ENCODE data around the gene SLC29A3.

SLC29A3 gene

GRCh38 chr10:71392791-71393781 lies 74.0 kb downstream of the SLC29A3 start:
- DNase-seq (ENCODE audit: low read depth in 2 of 2), result no peak

GRCh38 chr10:71393841-71394475 lies 74.9 kb downstream of the SLC29A3 start:
- DNase-seq (ENCODE audit: low read depth in 2 of 2), result no peak

GRCh38 chr10:71394926-71395562 lies 76.0 kb downstream of the SLC29A3 start:
- no peak for DNase-seq (ENCODE audit: low read depth in 2 of 2)

GRCh38 chr10:71395621-71396020 lies 76.6 kb downstream of the SLC29A3 start:
- DNase-seq (ENCODE audit: low read depth in 2 of 2), result no peak

GRCh38 chr10:71396084-71396710 lies 77.1 kb downstream of the SLC29A3 start:
- peak in 1 of 2 donors; percentile 25 for DNase-seq (ENCODE audit: low read depth in 2 of 2)

GRCh38 chr10:71396711-71397295 lies 77.7 kb downstream of the SLC29A3 start, which contains the start of gene CDH23:
TSS of gene CDH23 (plus strand) at chr10:71396920. CDS start at chr10:71439832, 42,912 bp downstream.
- DNase-seq (ENCODE audit: low read depth in 2 of 2), result no peak

GRCh38 chr10:71397296-71398212 lies 78.5 kb downstream of the SLC29A3 start:
- DNase-seq (ENCODE audit: low read depth in 2 of 2), result no peak

- no peak for DNase-seq (ENCODE audit: low read depth in 2 of 2)
These were observed 79.9 kb downstream of the SLC29A3 start for GRCh38 chr10:71398976-71399375.

GRCh38 chr10:71399946-71400345 lies 80.9 kb downstream of the SLC29A3 start:
- no peak for DNase-seq (ENCODE audit: low read depth in 2 of 2)

- DNase-seq (ENCODE audit: low read depth in 2 of 2), result no peak
These were observed 82.0 kb downstream of the SLC29A3 start for GRCh38 chr10:71401056-71401455.

- no peak for DNase-seq (ENCODE audit: low read depth in 2 of 2)
These were observed 82.9 kb downstream of the SLC29A3 start for GRCh38 chr10:71402005-71402404.

GRCh38 chr10:71404503-71405295 lies 85.6 kb downstream of the SLC29A3 start:
- no peak for DNase-seq (ENCODE audit: low read depth in 2 of 2)

GRCh38 chr10:71406878-71407277 lies 87.8 kb downstream of the SLC29A3 start:
- DNase-seq (ENCODE audit: low read depth in 2 of 2), result no peak

GRCh38 chr10:71408436-71409225 lies 89.6 kb downstream of the SLC29A3 start:
- no peak for DNase-seq (ENCODE audit: low read depth in 2 of 2)

GRCh38 chr10:71409516-71410104 lies 90.6 kb downstream of the SLC29A3 start:
- no peak for DNase-seq (ENCODE audit: low read depth in 2 of 2)

All from stimulated activated CD8-positive, alpha-beta memory T cell treated with anti-CD3 and anti-CD28 coated beads, Interleukin-2, amount 100 ng/mL, for 48 hours (primary cell).